Bronchial epithelial cell (primary cell): Measurements from ENCODE around the gene COMMD9. TPM values are rescaled to one million over a fixed set of nuclear protein-coding genes. Genes with fewer than 3 reads are reported as not detected.
A peak's percentile ranks its signal among the peaks of the same experiment; 100 is the strongest.

ENCODE experiments used
- DNase-seq: peaks from one replicate; pipeline ENCODE4 v3.0.0-alpha.2; 2010; ENCODE audit warnings: low read depth
- FAIRE-seq: peaks from 2 replicates; lab custom pipeline; 2011; peaks lifted over from hg19 to GRCh38; lab: Jason Lieb, UNC
- H3K27me3 ChIP-seq: 2 replicates; pipeline ENCODE4 v1.5.1; 2011; ENCODE audit warnings: low read length; ENCODE audit not compliant: control insufficient read depth, insufficient read depth
- H3K36me3 ChIP-seq: 2 replicates; pipeline ENCODE4 v1.5.1; 2011; ENCODE audit warnings: low read length; ENCODE audit not compliant: control insufficient read depth, insufficient read depth
- H3K4me3 ChIP-seq: 2 replicates; pipeline ENCODE4 v1.5.1; 2011; ENCODE audit warnings: mild to moderate bottlenecking, low read depth, low read length, control low read depth
- total RNA-seq: library from RNA; depleted of rRNA; stranded (reverse); fragments of >200 nt; gene quantifications from 2 replicates; pipeline ENCODE4 v1.2.1, GENCODE V29; 2014
- TF ChIP-seq, protein P1 (sequence below): IDR thresholded peaks from 2 replicates; pipeline ENCODE4 v1.5.1; 2011; ENCODE audit warnings: mild to moderate bottlenecking, moderate library complexity, low read length, control low read depth, inconsistent platforms; ENCODE audit not compliant: insufficient read depth, severe bottlenecking

The COMMD9 gene
- total RNA-seq, 1 donor from 2014 or later, result 9.2 TPM

- Histone ChIP-seq H3K4me3 (no peak overlapping the region), H3K27me3 (no peaks in the 10 kb centered on the region), H3K36me3 (no peaks in the 10 kb centered on the region)
- no peak for DNase-seq
- TF ChIP-seq, protein P1, sequence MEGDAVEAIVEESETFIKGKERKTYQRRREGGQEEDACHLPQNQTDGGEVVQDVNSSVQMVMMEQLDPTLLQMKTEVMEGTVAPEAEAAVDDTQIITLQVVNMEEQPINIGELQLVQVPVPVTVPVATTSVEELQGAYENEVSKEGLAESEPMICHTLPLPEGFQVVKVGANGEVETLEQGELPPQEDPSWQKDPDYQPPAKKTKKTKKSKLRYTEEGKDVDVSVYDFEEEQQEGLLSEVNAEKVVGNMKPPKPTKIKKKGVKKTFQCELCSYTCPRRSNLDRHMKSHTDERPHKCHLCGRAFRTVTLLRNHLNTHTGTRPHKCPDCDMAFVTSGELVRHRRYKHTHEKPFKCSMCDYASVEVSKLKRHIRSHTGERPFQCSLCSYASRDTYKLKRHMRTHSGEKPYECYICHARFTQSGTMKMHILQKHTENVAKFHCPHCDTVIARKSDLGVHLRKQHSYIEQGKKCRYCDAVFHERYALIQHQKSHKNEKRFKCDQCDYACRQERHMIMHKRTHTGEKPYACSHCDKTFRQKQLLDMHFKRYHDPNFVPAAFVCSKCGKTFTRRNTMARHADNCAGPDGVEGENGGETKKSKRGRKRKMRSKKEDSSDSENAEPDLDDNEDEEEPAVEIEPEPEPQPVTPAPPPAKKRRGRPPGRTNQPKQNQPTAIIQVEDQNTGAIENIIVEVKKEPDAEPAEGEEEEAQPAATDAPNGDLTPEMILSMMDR, result no peak
- FAIRE-seq, result no peak
These were observed 54.4 kb downstream of the COMMD9 start for GRCh38 chr11:36234825-36235224.

DNA sequence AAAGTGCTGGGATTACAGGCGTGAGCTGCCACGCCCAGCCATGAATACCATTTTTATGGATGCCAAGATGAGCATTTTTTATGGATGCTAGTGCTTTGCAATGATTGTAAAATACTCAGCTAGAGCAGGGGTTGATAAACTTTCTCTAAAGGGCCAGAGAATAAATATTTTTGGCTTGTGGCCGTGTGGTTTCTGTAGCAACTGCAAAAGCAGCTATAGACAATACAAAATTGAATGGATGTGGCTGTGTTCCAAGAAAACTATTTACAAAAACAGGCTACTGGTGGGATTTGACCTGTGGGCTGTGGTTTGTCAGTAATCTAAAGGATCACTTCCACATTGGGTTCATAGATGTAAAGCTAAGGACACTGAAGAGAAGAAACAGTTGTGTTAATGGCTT is 56.0 kb downstream of the COMMD9 start:
- FAIRE-seq, result no peak
- H3K4me3 ChIP-seq, result no peak overlapping the region
- no peaks in the 10 kb centered on the region for H3K36me3 ChIP-seq
- DNase-seq, result no peak
- no peaks in the 10 kb centered on the region for H3K27me3 ChIP-seq
- TF ChIP-seq, protein P1, result no peak

GRCh38 chr11:36230779-36231699 is 58.2 kb downstream of the COMMD9 start:
- DNase-seq (no peak), FAIRE-seq (peak; percentile 47)
- Histone ChIP-seq H3K4me3 (no peak overlapping the region), H3K36me3 (peaks cover 2% of the 10 kb centered on the region), H3K27me3 (no peaks in the 10 kb centered on the region)
- TF ChIP-seq, protein P1, result no peak

GRCh38 chr11:36229091-36229705 is 60.0 kb downstream of the COMMD9 start:
- TF ChIP-seq, protein P1, result no peak
- no peak for FAIRE-seq
- H3K4me3 ChIP-seq, result no peak overlapping the region
- no peak for DNase-seq
- H3K36me3 ChIP-seq, result peaks cover 2% of the 10 kb centered on the region
- no peaks in the 10 kb centered on the region for H3K27me3 ChIP-seq

GRCh38 chr11:36228689-36229088 is 60.5 kb downstream of the COMMD9 start:
- TF ChIP-seq, protein P1, result no peak
- H3K36me3 ChIP-seq, result peaks cover 2% of the 10 kb centered on the region
- no peaks in the 10 kb centered on the region for H3K27me3 ChIP-seq
- FAIRE-seq (no peak), DNase-seq (no peak)
- H3K4me3 ChIP-seq, result no peak overlapping the region
